ENCODE results near the gene ZNF236. TPM values are rescaled to one million over a fixed set of nuclear protein-coding genes. Genes with fewer than 3 reads are reported as not detected.
A peak's percentile ranks its signal among the peaks of the same experiment; 100 is the strongest.
"Not testable (repeated sequence)": the region's sequence is repeated elsewhere in the genome, so short reads cannot be mapped to it uniquely, and the experiment has no call there.

ZNF236 gene
- polyA plus RNA-seq (2012; ENCODE audit: missing spikeins): 4.7 TPM

DNA sequence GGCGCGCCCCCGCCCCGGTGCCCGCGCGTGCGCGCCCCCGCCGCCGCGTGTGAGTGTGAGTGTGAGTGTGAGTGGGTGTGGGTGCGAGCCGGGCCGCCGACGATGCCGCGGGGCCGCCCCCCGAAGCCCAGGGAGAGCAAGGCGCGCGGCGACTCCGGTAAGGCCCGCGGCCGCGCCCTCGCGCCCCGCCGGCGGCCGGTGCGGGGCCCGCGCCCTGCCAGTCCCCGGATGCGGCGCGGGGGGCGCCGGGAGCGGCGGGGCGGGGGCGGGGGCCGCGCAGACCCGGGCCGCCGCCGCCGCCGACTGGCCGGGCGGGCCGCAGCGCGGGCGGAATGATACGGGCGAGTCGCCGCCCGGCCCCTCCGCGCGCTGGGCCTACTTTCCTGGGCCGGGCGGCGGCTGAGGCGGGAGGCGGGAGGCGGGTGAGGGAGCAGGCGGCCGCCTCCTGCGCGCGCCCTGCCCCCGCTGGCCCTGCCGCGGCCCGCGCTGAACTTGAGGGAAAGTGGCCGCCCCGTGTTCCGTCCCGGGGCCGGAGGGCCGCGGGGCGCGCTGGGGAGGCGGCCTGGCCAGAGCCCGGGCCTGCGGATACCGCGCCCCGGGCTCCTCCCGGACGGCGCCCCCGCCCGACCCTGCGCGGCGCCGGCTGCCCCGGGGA, at the start of gene ZNF236:
TSS of gene ZNF236 (plus strand) at position 52 of the 655 bp plus-strand sequence. CDS start at position 103, 51 bp downstream.
- TF ChIP-seq TAF1 (IDR thresholded peaks at IDR 0.05; ENCODE audit: borderline replicate concordance, low read depth, low read length) (peak; percentile 93), POLR2AphosphoS5 (IDR thresholded peaks at IDR 0.05; ENCODE audit: low read depth, low read length) (no peak), POLR2A (IDR thresholded peaks at IDR 0.05; ENCODE audit: low read depth, low read length) (peak; percentile 74; the same call in 1 of the 2 replicates)
- DNase-seq (ENCODE audit: insufficient read length): peak; percentile 64
- peak; percentile 82 for FAIRE-seq

DNA sequence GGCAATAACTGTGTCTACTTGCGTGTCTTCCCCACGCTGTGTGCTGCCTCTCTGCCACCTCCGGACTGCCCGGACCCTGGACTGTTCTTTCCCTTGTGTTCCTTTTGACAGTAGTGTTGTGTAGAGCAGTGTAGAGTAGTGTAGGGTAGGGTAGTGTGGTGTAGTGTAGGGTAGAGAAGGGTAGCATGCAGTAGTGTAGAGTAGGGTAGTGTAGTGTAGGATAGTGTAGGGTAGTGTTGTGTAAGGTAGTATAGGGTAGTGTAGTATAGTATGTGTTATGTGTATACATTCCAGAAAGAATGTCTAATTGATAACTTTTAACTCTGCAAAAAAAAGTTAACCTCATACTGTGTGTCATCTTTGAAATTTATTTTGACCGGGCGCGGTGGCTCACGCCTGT, 49.7 kb upstream of the ZNF236 start:
- TF ChIP-seq POLR2AphosphoS5 (IDR thresholded peaks at IDR 0.05; ENCODE audit: low read depth, low read length): no peak
- no peak for TF ChIP-seq TAF1 (IDR thresholded peaks at IDR 0.05; ENCODE audit: borderline replicate concordance, low read depth, low read length)
- TF ChIP-seq POLR2A (IDR thresholded peaks at IDR 0.05; ENCODE audit: low read depth, low read length): no peak
- DNase-seq (ENCODE audit: insufficient read length) (no peak), FAIRE-seq (no peak)

- DNase-seq (ENCODE audit: insufficient read length); FAIRE-seq: not testable (repeated sequence)
These were observed 45.3 kb upstream of the ZNF236 start for GRCh38 chr18:76777036-76777435.

- TF ChIP-seq POLR2AphosphoS5 (IDR thresholded peaks at IDR 0.05; ENCODE audit: low read depth, low read length) (no peak), TAF1 (IDR thresholded peaks at IDR 0.05; ENCODE audit: borderline replicate concordance, low read depth, low read length) (no peak), POLR2A (IDR thresholded peaks at IDR 0.05; ENCODE audit: low read depth, low read length) (no peak)
- DNase-seq (ENCODE audit: insufficient read length): no peak
- no peak for FAIRE-seq
These were observed 38.4 kb upstream of the ZNF236 start for GRCh38 chr18:76783786-76784484.

DNA sequence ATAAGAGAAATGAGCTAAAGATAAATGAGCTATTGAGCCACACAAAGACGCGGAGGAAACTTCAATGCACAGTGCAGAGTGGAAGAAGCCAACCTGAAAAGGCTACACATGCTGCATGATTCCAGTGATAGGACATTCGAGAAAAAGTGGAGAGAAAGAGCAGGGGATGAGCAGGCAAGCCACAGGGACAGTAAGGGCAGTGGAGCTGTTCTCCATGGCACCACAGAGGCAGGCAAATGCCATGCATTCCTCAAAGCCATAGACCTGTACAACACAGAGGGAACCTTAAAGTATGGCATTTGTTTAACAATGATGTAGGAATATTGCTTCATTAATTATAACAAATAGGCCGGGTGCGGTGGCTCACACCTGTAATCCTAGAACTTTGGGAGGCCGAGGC, 36.5 kb upstream of the ZNF236 start:
- no peak for TF ChIP-seq TAF1 (IDR thresholded peaks at IDR 0.05; ENCODE audit: borderline replicate concordance, low read depth, low read length)
- TF ChIP-seq POLR2A (IDR thresholded peaks at IDR 0.05; ENCODE audit: low read depth, low read length): no peak
- no peak for TF ChIP-seq POLR2AphosphoS5 (IDR thresholded peaks at IDR 0.05; ENCODE audit: low read depth, low read length)
- DNase-seq (ENCODE audit: insufficient read length) (no peak), FAIRE-seq (no peak)

DNA sequence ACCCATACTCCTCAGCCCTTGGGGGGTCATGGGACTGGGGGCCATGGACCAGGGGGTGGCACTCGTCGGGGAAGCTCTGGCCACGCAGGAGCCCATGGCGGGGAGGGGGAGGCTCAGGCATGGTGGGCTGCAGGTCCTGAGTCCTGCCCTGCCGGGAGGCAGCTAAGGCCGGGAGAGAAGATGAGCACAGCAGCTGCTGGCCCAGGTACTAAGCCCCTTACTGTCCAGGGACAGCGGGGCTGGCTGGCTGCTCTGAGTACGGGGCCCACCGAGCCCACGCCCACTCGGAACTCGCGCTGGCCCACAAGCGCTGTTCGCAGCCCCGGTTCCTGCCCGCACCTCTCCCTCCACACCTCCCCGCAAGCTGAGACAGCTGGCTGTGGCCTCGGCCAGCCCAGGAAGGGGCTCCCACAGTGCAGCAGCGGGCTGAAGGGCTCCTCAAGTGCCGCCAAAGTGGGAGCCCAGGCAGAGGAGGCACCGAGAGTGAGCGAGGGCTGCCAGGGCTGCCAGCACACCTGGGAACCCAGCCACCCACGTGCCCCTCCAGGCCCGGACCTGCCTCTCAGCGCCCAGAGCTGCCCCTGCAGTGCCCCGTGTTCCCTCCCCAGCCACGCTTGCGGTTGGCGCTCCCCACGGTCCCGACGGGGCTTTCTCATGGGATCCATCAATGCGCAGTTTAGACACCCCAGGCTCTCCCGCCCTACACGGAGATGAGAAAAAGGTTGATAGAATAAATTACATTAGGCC, 33.6 kb upstream of the ZNF236 start:
- no peak for DNase-seq (ENCODE audit: insufficient read length)

DNA sequence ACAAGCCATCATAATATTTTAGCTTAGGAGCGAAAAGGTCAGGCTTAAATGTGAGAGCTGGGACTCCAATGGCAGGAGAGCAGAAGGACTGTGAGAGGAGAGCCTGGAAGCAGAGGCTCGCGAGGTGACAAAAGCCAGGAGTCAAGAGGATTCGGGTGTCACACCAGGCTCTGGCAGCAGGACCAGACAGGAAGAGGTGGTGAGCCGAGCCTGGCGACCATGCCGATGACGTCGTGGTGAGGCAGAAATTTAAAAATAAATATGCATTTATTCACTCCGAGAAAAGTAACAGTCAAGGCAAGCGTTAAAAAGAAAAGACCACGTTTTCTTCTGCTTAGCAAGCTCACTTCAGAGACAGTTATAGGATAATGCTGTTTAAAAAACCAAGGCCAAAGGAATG, 31.3 kb upstream of the ZNF236 start:
- FAIRE-seq (no peak), DNase-seq (ENCODE audit: insufficient read length) (no peak)
- TF ChIP-seq POLR2A (IDR thresholded peaks at IDR 0.05; ENCODE audit: low read depth, low read length) (no peak), POLR2AphosphoS5 (IDR thresholded peaks at IDR 0.05; ENCODE audit: low read depth, low read length) (no peak), TAF1 (IDR thresholded peaks at IDR 0.05; ENCODE audit: borderline replicate concordance, low read depth, low read length) (no peak)

More for the DNA sequence above, 33.6 kb upstream of the ZNF236 start:
- TF ChIP-seq POLR2AphosphoS5 (IDR thresholded peaks at IDR 0.05; ENCODE audit: low read depth, low read length) (no peak), TAF1 (IDR thresholded peaks at IDR 0.05; ENCODE audit: borderline replicate concordance, low read depth, low read length) (no peak), POLR2A (IDR thresholded peaks at IDR 0.05; ENCODE audit: low read depth, low read length) (no peak)
- no peak for FAIRE-seq

- FAIRE-seq (no peak), DNase-seq (ENCODE audit: insufficient read length) (no peak)
- TF ChIP-seq POLR2AphosphoS5 (IDR thresholded peaks at IDR 0.05; ENCODE audit: low read depth, low read length): no peak
- no peak for TF ChIP-seq TAF1 (IDR thresholded peaks at IDR 0.05; ENCODE audit: borderline replicate concordance, low read depth, low read length)
- no peak for TF ChIP-seq POLR2A (IDR thresholded peaks at IDR 0.05; ENCODE audit: low read depth, low read length)
These were observed 30.7 kb upstream of the ZNF236 start for GRCh38 chr18:76791642-76792041.

DNA sequence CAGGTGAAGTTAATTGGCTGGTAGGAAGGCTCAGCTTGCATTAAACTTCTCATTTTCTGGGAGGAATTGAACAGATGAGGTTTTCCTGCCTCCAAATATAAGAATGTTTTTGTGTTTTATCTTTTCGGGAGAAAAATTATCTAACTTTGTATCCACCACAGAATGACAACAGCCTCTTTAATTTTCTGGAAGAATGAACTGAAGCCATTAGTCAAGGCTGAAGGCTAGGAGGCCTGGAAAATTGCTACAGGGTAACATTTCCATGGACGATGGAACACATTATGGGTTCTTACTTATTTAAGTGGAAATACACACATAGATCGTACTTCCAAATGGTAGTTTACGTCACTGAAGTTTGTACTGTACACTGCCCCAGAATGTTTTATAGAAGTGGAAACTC, 28.0 kb upstream of the ZNF236 start:
- TF ChIP-seq POLR2A (IDR thresholded peaks at IDR 0.05; ENCODE audit: low read depth, low read length): no peak
- TF ChIP-seq POLR2AphosphoS5 (IDR thresholded peaks at IDR 0.05; ENCODE audit: low read depth, low read length): no peak
- no peak for TF ChIP-seq TAF1 (IDR thresholded peaks at IDR 0.05; ENCODE audit: borderline replicate concordance, low read depth, low read length)
- DNase-seq (ENCODE audit: insufficient read length) (no peak), FAIRE-seq (no peak)

DNA sequence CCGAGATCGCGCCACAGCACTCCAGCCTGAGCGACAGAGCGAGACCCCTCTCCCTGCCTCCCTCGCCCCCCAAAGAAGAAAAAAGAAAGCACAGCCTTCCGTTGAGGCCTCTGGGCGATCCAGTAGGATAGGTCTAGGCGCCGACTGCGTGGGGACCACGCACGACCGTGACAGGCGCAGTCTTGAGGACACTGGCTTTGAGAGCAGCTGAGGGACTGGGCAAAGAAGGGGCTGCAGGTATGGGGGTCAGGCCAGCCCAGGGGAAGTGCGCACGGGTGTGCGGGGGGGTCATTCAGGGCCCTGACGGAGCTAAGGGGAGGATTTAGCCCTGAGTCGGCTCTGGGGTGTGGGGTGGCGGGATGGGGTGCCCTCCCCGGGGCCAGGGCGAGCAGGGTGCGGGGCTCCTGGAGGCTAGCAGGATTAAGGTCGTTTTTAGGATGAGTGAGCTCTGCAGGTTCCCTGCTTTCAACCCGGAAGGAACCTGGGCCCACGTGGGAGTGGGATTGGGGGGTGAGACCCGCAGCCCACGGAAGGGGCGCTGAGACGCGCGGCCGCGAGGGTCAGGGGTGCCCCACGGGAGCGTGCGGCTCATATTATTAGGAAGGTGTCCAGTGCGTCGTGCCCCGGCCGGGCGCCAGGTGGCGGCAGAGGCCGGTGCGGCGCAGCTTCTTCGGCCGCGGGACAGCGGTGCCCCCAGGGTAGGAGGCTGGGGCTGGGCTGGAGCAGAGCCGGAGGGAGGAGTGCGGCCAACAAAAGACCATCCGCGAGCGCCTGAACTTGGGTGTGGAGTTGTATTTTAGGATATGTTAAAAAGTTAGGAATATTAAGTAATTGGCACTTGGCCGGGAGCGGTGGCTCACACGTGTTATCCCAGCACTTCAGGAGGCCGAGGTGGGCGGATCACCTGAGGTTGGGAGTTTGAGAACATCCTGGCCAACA, 20.5 kb upstream of the ZNF236 start:
- peak; percentile 85 for DNase-seq (ENCODE audit: insufficient read length)
- no peak for TF ChIP-seq POLR2AphosphoS5 (IDR thresholded peaks at IDR 0.05; ENCODE audit: low read depth, low read length)
- no peak for TF ChIP-seq TAF1 (IDR thresholded peaks at IDR 0.05; ENCODE audit: borderline replicate concordance, low read depth, low read length)
- TF ChIP-seq POLR2A (IDR thresholded peaks at IDR 0.05; ENCODE audit: low read depth, low read length): no peak
- FAIRE-seq: peak; percentile 92

GRCh38 chr18:76803413-76803812, 18.9 kb upstream of the ZNF236 start:
- DNase-seq (ENCODE audit: insufficient read length) (no peak), FAIRE-seq (no peak)
- TF ChIP-seq POLR2A (IDR thresholded peaks at IDR 0.05; ENCODE audit: low read depth, low read length) (no peak), POLR2AphosphoS5 (IDR thresholded peaks at IDR 0.05; ENCODE audit: low read depth, low read length) (no peak), TAF1 (IDR thresholded peaks at IDR 0.05; ENCODE audit: borderline replicate concordance, low read depth, low read length) (no peak)
